Muscle layer of colon (tissue), 2 donors: Measurements from ENCODE around the gene LHX6.

ENCODE experiments used
- H3K27ac ChIP-seq: one replicate; pipeline ENCODE4 v1.7.0; 2013; ENCODE audit warnings: low read depth, mild to moderate bottlenecking, low read length, moderate library complexity
- H3K27me3 ChIP-seq, 2 donors: one replicate each; pipeline ENCODE4 v1.7.0; 2013; ENCODE audit warnings: low read length in 2 of 2, mild to moderate bottlenecking in 2 of 2; ENCODE audit not compliant: insufficient read depth in 2 of 2, control insufficient read depth in 1 of 2
- H3K36me3 ChIP-seq: one replicate; pipeline ENCODE4 v1.7.0; 2013; ENCODE audit warnings: mild to moderate bottlenecking, low read length; ENCODE audit not compliant: insufficient read depth
- H3K4me1 ChIP-seq: one replicate; pipeline ENCODE4 v1.7.0; 2013; ENCODE audit warnings: mild to moderate bottlenecking, low read length; ENCODE audit not compliant: insufficient read depth
- H3K4me3 ChIP-seq, 2 donors: one replicate each; pipeline ENCODE4 v1.7.0; 2013; ENCODE audit warnings: low read length in 2 of 2, low read depth in 1 of 2, mild to moderate bottlenecking in 1 of 2, moderate library complexity in 1 of 2
- H3K9ac ChIP-seq: one replicate; pipeline ENCODE4 v1.7.0; 2013; ENCODE audit warnings: low read length
- H3K9me3 ChIP-seq: one replicate; pipeline ENCODE4 v1.7.0; 2013; ENCODE audit warnings: mild to moderate bottlenecking, low read length
- donor health status: abdominal sarcoma.
- donor health status: Adenocarcinoma of cecum.

Gene LHX6

DNA sequence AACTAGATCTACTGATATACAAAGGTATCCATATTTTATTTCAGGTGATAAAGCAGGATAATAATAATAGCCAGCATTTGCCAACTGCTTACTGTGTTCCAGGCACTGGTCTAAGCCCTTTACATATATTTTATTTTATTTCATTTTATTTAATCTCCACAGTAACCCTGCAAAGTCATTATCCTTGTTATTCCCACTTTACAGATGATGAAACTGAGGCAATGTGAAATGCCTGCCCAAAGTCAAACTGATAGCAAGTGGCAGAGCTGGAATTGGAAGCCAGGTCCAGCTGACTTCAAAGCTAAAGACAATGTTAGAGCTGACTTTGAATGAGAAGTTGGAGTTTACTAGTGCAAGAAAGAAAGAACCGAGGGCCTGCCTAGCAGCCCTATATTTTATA, 44.2 kb downstream of the LHX6 start:
- no peak overlapping the region for H3K4me3 ChIP-seq
- no peak overlapping the region for H3K9ac ChIP-seq
- H3K27ac ChIP-seq: no peak overlapping the region
- H3K27me3 ChIP-seq: no peaks in the 10 kb centered on the region
- no peaks in the 10 kb centered on the region for H3K4me1 ChIP-seq
- peaks cover 29% of the 10 kb centered on the region for H3K36me3 ChIP-seq
- no peaks in the 10 kb centered on the region for H3K9me3 ChIP-seq

GRCh38 chr9:122183501-122183900, 45.3 kb downstream of the LHX6 start:
- H3K4me1 ChIP-seq: no peaks in the 10 kb centered on the region
- H3K27me3 ChIP-seq: no peaks in the 10 kb centered on the region
- peaks cover 30% of the 10 kb centered on the region for H3K36me3 ChIP-seq
- H3K27ac ChIP-seq: no peak overlapping the region
- no peak overlapping the region for H3K4me3 ChIP-seq
- H3K9ac ChIP-seq: no peak overlapping the region
- H3K9me3 ChIP-seq: no peaks in the 10 kb centered on the region

DNA sequence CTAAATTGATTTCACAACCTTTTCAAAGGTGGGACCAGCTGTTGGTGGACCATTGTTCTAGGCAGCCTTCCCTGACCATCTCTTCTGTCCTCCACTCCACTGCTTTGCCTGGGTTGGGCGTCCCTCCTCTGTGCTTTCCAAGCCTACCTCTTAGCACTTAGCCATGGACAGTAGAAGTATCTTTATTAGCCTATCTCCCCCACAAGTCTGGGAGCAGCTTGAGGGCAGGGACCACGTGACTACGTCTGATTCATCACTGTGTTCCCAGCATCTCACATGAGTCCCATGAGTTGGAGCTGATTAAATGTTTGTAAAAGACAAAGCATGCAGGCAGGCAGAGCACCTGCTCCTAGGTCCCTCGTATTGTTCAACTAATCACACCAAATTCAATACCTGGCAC, 48.1 kb downstream of the LHX6 start:
- H3K9ac ChIP-seq: no peak overlapping the region
- no peak overlapping the region for H3K4me3 ChIP-seq
- peaks cover 15% of the 10 kb centered on the region for H3K36me3 ChIP-seq
- no peaks in the 10 kb centered on the region for H3K27me3 ChIP-seq
- no peaks in the 10 kb centered on the region for H3K9me3 ChIP-seq
- no peaks in the 10 kb centered on the region for H3K4me1 ChIP-seq
- no peak overlapping the region for H3K27ac ChIP-seq

DNA sequence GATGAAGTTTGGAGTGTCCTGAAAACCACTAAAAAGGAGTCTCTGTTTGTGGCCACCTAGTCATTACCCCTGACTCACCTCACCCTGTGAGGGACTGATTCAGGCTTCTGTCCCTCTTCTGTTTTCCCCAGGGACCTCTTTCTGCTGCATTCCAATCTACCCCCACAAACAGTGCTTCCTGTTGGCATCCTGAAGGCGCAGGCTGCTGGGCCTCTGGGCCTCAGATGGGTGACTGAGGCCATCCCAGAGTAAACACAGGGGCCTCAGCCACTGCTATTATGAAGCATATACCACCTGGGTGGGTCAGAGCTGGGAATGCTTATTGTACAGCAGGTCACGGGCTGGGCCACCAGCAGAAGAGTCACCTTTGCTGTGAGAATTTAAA, 49.1 kb downstream of the LHX6 start:
- Histone ChIP-seq H3K27ac (no peak overlapping the region), H3K9ac (no peak overlapping the region), H3K4me3 (no peak overlapping the region), H3K4me1 (no peaks in the 10 kb centered on the region), H3K27me3 (no peaks in the 10 kb centered on the region), H3K36me3 (peaks cover 23% of the 10 kb centered on the region), H3K9me3 (no peaks in the 10 kb centered on the region)

DNA sequence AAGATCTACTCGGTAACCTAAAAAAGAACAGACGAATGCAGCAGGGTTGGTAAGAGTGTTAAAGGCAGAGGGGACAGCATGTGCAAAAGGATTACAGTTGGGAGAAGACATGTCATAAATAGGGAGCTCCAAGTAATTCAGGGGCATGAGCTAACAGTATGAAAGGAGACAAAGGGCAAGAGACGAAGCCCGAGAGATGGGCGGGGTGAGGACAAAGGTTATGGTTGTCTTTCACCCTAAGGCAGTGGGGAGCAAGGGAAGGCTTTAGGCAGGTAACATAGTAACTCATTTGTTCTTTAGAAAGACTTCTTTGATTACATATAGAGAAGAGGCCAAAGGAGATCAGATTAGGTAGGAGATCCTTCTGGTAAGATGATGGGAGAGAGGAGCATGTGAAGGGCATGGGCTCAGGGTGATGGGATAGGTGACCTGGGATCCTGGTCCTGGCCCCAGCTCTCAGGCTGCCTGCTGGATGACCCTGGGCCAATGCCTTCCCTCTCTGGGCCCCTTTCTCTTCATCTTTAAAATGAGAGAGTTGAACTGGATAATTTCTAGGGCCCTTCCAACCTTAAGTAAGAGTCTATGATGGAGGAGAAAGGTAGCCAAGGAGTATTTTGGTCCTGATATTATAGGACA, 49.6 kb downstream of the LHX6 start:
- H3K36me3 ChIP-seq: peaks cover 28% of the 10 kb centered on the region
- H3K4me3 ChIP-seq: no peak overlapping the region
- H3K9me3 ChIP-seq: no peaks in the 10 kb centered on the region
- no peak overlapping the region for H3K27ac ChIP-seq
- no peak overlapping the region for H3K9ac ChIP-seq
- H3K27me3 ChIP-seq: no peaks in the 10 kb centered on the region
- no peaks in the 10 kb centered on the region for H3K4me1 ChIP-seq

- Histone ChIP-seq H3K9ac (no peak overlapping the region), H3K4me3 (no peak overlapping the region), H3K36me3 (peaks cover 41% of the 10 kb centered on the region), H3K4me1 (no peaks in the 10 kb centered on the region), H3K27ac (no peak overlapping the region), H3K9me3 (no peaks in the 10 kb centered on the region), H3K27me3 (no peaks in the 10 kb centered on the region)
These were observed 51.8 kb downstream of the LHX6 start for GRCh38 chr9:122176916-122177315.

GRCh38 chr9:122173670-122174069, 55.1 kb downstream of the LHX6 start:
- Histone ChIP-seq H3K27ac (no peak overlapping the region), H3K9me3 (no peaks in the 10 kb centered on the region), H3K9ac (no peak overlapping the region), H3K27me3 (no peaks in the 10 kb centered on the region), H3K4me1 (no peaks in the 10 kb centered on the region), H3K4me3 (no peak overlapping the region), H3K36me3 (peaks cover 26% of the 10 kb centered on the region)

DNA sequence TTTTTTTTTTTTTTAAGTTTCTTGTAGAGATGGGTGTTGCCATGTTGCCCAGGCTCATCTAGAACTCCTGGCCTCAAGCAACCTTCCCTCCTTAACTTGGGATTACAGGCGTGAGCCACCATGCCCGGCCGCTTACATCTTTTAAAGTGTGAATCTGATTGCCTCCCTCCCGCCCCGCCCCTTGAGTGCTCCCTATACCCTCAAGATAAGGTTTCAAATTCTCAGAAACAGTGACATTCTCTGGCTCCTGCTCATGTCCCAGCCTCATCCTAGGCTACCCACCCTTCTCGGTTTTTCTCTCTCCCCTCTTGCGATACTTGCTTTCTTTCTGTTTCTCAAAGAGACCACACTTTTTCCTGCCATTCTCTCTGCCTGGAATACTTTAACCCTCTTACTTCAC, 56.6 kb downstream of the LHX6 start:
- Histone ChIP-seq H3K9me3 (no peaks in the 10 kb centered on the region), H3K27me3 (no peaks in the 10 kb centered on the region), H3K4me3 (no peak overlapping the region), H3K27ac (no peak overlapping the region), H3K4me1 (no peaks in the 10 kb centered on the region), H3K9ac (no peak overlapping the region), H3K36me3 (peaks cover 26% of the 10 kb centered on the region)

DNA sequence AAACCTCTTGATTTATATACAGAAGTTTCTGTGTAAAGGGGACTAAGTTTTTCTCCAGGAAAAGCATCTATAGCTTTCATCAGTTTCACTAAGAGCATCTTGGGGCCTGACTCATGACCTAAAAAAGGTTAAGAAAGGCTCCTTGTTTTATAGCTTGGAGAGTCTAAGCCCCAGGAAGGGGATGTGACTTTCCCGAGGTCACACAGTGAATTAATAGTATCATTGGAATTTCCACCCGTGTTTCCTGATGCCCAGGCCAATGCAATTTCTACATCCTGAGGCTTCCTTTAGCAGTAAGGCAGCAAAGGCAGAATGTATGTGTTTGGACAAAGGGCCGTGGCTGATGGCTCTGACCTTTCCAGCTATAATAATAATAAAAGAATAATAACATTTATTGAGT, 60.4 kb downstream of the LHX6 start:
- H3K36me3 ChIP-seq: peaks cover 6% of the 10 kb centered on the region
- no peaks in the 10 kb centered on the region for H3K9me3 ChIP-seq
- no peaks in the 10 kb centered on the region for H3K27me3 ChIP-seq
- H3K27ac ChIP-seq: no peak overlapping the region
- no peak overlapping the region for H3K4me3 ChIP-seq
- H3K4me1 ChIP-seq: peaks cover 9% of the 10 kb centered on the region
- H3K9ac ChIP-seq: no peak overlapping the region

DNA sequence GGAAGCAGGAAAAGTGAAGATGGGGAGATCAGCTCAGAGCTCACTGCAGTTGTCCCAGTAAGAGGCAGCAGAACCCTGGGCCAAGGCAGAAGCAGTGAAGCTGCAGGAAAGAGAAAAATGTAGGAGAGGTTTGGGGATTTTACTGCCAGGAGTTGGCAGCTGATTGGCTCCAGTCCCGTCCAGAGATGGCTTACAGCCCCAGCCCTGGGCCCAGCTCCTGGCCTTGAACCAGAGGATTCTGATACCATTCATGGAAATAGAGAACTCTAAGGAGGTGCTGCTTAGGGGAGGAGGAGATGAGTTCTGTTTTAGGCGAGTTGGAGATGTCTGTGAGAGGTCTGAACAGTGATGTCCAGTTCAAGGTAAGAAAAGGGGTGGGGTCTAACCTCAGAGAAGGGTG, 64.5 kb downstream of the LHX6 start:
- Histone ChIP-seq H3K9me3 (no peaks in the 10 kb centered on the region), H3K4me1 (peaks cover 17% of the 10 kb centered on the region), H3K36me3 (no peaks in the 10 kb centered on the region), H3K9ac (no peak overlapping the region), H3K27ac (peak overlapping the region; percentile 57), H3K27me3 (no peaks in the 10 kb centered on the region), H3K4me3 (peak overlapping the region in 1 of 2 donors; percentile 53)

GRCh38 chr9:122162415-122162814, 66.3 kb downstream of the LHX6 start:
- no peaks in the 10 kb centered on the region for H3K27me3 ChIP-seq
- no peaks in the 10 kb centered on the region for H3K36me3 ChIP-seq
- no peaks in the 10 kb centered on the region for H3K9me3 ChIP-seq
- no peak overlapping the region for H3K27ac ChIP-seq
- no peak overlapping the region for H3K4me3 ChIP-seq
- H3K4me1 ChIP-seq: peaks cover 26% of the 10 kb centered on the region
- H3K9ac ChIP-seq: no peak overlapping the region

- Histone ChIP-seq H3K9me3 (no peaks in the 10 kb centered on the region), H3K4me3 (peak overlapping the region; percentile 21 to 91), H3K27ac (peak overlapping the region; percentile 91), H3K4me1 (peaks cover 41% of the 10 kb centered on the region), H3K36me3 (no peaks in the 10 kb centered on the region), H3K27me3 (no peaks in the 10 kb centered on the region), H3K9ac (peak overlapping the region; percentile 95)
These were observed 68.9 kb downstream of the LHX6 start for GRCh38 chr9:122159925-122160246.
